Stimulated activated CD4-positive, alpha-beta T cell treated with anti-CD3 and anti-CD28 coated beads, Interleukin-2, amount 100 ng/mL, for 4 hours (primary cell): Measurements from ENCODE around the gene TGM2.

Experiments used
- DNase-seq: peaks from one replicate; pipeline ENCODE4 v3.0.0-alpha.2; 2020; ENCODE audit warnings: low read depth

Gene TGM2

DNA sequence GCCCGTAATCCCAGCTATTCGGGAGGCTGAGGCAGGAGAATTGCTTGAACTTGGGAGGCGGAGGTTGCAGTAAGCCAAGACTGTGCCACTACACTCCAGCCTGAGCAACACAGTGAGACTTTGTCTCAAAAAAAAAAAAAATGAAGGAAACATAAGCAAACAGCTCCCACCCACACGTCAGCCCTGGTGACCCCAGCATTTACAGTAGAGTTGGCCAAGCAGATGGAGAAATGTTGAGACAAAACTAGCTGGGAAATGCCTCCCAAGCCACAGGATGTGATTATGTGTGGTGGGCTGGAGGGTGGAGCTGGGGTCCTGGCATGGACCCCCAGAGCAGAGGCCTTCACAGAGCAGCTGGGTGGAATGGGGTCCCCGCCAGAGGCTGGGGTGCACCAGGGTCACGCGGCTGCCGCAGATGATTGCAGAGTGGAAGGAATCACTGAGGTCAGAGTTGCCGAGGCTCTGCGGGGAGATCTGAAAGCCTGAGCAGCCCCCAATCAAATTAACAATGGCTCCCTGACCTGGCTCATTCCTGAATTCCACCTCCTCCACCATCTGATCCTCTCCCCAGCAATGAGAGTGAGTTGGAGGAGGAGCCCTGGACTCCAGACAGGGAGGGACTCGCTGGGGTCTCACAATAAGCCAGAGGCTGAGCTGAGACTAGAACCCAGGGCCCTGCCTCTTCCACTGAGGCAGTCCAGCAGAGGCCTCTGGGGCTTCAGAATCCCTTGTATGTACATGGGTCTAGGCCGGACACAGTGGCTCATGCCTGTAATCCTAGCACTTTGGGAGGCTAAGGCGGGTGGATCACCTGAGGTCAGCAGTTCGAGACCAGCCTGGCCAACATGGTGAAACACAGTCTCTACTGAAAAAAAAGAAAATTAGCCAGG lies 34.7 kb upstream of the TGM2 start:
- no peak for DNase-seq

DNA sequence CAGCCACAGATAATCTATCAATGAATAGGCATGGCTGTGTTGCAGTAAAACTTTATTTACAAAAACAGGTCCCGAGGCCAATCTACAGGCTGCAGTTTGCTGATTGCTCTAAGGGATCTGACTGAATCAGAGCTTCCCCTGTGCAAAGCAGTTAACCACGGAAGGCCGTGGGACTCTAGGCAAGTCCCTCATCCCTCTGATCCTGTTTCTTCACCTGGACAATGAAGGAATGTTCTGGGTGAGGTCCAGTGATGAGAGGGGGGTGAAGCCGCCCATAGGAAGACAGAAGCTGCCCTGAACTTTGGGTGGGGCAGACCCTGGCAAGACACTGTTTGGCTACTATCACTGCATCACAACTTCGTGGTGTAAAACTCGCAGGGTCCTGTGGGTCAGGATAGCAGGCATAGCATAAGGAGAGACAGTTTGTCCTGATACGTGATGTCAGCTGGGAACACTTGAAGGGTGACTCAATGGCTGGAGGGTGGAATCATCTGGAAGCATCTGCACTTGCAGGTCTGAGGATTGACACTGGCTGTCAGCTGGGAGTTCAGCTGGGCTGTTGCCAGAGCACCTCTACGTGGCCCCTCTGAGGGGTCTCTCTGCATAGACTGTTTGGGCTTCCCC lies 33.3 kb upstream of the TGM2 start:
- DNase-seq = no peak

DNA sequence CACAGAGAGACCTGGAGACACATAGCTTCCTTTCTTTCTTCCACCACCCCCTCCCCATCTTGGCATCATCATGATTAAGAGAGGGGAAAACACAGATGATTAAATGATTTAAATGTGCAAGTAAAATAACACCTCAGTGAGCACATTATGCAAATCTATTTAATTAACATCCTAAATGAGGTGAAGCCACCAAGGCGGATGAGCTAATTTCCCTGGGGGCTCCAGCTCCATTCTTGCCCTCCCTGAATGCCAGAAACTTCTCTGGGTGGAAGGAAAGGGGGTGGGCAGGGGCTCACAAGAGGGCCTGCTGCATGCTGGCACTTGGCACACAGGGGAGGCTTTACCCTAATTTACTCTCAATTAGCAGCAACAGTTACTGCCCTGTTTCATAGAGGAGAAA lies 32.5 kb upstream of the TGM2 start:
- no peak for DNase-seq

DNA sequence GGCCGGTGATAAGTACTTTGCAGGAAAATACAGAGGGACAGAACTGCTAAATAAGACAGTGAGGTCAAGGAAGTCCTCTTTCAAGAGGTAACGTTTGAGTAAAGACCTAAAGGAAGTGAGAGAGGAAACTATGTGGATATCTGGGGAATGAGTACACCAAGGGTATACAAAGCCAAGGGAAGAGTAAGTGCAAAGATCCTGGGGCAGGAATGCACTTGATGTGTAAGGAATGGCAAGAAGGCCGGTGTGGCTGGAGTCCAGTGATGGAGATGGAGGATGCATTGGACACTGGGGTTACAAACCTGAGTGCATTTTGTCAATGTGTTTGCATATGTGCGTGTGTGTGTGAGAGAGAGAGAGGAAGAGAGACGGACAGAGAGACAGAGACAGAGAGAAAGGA lies 32.1 kb upstream of the TGM2 start:
- DNase-seq = no peak

DNA sequence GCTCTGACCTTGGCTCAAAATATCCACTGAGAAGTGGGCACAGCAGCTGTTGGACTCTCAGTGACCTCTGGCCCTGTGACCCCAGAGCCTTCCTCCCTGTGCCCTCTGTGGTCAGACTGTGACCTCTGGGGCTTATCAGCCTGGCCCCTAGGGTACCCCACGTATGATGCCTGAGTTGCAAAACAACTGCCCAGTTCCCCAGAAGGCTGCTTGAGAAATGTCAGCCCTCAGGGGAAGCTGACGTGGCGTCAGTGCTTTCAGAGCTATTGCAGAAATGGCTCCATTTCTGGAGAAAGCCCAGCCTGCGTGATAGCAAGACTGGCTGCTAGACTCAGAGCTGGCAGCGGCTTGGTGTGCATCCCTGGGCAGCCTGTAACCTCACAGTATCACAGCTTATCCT lies 31.5 kb upstream of the TGM2 start:
- DNase-seq = no peak

DNA sequence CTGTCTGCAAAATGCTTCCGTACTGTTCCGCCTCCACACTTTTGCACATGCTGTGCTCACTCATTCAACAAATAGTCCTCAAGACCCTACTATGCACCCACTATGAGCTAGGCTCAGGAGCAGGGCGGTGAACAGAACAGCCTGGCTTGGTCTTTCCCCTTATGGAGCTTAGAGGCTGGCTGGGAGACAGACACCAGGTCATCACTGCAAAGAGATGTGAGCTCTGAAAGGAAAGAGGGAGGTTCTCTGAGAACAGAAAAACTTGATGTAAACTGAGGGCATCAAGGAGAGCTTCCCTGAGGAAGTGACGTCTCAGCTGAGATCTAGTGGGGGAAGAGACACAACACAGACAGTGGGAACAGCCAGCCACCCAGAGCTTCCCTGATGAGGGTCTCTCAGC lies 31.0 kb upstream of the TGM2 start:
- DNase-seq = no peak

DNA sequence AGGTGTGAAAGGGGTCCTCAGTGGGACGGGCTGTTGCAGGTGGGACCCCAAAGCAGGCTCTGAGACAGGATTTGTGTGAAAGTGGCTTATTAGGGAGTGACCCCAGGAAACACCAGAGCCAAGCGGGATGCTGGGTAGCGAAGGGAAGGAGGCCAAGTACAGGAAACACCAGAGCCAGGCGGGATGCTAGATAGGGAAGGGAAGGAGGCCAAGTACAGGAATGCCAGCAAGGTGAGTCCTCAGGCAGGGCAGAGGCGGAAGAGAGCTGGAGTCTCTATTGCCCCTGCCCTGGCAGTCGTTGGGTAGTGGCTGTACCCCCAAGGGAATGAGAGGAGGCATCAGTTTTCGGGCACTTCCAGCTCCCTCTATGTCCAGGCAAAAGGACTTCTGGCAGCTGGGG lies 30.5 kb upstream of the TGM2 start:
- DNase-seq = no peak

DNA sequence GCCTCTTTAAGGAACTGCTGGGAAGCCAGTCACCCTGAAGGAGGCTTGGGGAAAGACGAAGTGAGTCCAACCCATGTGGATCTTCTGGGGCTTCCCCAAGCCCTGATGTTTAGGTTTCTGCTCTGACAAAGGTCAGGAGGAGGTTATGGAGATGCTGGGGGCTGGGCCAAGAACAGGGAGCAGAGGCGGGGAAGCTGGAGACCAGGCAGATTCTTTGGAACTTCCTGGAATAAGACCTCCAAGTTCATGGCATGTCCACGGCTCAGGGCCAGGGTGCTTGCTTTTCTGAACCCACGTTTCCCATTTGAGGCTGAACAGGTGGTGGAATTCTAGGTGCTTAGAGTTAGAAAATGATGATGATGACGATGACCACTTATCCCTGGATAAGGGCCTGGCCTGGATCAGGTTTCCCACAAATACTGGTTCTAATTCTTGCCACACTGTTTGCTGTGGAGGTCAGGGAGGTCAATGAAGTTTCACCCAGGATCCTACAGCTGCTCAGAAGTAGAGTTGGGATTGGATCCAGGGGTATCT lies 30.0 kb upstream of the TGM2 start:
- DNase-seq = no peak

DNA sequence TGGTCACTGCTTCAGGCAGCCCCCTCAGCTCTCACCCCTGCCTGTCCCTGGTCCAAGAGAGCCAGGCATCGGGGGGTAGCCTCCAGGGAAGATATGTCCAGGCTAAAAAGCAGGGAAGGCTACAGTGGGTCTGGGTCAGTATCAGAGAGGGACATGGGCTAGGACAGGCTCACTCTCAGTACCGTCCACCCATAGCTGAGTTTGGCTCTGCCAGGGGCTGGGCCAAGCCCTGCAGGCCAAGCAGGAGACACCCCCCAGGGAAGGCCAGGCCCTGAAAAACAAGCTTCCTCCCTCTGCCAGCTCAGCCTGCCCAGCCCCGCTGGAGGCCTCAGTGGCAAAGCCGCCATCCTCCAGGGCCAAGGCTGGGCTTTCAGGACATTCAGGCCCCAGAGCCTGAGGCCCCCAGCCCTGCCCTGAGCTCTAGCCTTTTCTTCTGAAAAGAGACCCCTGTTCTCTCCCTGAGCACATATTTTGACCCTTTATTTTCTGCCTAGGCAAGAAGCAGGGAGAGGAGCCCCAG lies 28.6 kb upstream of the TGM2 start:
- no peak for DNase-seq

DNA sequence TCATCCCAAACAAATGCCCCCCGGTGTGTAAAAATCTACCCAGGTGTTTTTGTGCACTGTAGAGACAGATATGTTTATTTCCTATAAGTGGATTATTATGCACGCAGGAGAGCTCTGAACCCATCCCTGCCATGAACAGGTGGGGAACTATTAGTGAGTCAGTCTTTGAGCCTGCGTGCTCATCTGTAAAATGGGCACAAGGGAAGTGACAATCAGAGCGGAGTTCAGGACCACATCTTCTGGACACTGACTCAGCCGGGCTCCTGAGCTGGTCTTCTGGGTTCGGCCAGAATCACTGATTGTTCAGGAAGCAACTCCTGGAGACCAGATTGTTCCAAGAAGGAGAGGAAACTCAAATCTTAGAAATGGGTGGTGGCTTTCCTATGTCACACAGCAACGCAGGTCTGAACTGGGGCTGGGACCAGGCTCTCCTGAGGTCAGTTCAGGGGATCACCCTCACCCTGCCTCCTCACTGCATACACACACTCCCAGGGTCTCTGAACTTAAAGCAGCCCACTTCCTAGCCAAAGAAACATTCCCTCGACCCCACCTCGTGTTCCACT lies 27.3 kb upstream of the TGM2 start:
- no peak for DNase-seq

DNA sequence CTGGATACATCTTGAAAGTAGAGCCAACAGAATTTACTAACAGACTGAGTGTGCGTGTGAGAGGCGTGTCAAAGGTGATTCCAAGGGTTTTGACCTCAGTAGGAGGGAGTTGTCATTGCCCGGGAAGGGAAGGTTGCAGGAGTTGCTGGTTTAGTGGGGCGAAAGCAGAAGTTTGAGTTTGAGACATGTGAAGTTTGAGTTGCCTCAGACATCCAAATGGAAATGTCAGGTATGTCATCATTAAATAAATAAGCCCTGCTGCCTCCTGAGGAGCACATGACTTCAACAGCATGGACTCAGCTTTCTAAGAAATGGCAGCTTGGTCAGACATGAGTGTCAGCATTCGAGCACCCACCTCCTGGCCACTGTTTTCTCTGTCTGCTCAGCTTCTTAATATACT lies 26.6 kb upstream of the TGM2 start:
- DNase-seq = no peak

DNA sequence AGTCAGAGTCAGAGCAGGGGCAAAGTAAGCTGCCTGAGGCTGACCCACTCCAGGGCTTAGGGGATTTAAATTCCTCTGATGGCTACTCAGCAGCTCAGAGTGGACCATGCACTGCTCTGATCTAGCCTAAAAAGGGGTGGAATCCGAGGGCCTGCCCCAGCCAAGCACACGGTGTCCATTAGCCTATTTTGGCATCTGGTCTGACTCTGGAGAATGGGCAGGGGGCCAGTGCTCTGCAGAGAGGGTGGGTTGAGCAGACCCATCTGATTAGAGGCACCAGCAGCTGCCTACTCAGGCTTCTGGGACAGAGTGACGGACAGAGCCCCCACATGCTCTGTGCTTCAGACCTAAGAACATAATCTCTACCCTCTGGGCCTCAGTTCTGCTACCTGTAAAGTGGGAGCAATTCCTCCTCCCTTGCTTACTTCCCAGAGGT lies 25.9 kb upstream of the TGM2 start:
- DNase-seq = no peak

DNA sequence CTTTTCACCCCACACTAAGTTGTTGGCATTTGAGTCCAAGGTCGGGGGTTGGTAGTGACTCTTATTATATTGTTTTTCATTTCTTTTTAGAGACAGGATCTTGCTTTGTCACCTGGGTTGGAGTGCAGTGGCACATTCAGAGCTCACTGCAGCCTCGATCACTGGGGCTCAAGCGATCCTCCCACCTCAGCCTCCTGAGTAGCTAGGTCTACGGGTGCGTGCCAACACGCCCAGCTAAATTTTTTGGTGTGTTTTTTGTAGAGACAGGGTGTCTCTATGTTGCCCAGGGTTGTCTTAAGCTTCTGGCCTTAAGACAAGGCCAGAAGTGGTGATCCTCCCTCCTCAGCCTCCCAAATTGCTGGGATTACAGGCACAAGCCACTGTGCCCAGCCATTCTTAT lies 25.1 kb upstream of the TGM2 start:
- DNase-seq = no peak

DNA sequence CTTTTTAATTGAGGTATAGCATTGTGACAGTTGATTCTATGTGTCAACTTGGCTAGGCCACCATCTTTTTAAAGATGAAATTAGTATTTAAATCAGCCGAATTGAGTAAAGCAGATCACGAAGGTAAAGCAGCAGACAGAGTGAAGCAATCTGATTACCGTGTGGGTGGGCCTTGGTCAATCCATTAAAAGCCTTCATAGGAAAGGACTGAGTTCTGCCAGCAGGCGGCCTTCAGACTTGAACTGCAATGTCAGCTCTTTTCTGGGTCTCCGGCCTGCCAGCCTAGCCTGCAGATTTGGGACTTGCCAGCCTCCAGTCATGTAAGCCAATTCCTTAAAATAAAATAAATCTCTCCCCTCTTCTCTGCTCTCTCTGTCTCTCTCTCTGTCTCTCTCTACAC lies 22.4 kb upstream of the TGM2 start:
- no peak for DNase-seq

DNA sequence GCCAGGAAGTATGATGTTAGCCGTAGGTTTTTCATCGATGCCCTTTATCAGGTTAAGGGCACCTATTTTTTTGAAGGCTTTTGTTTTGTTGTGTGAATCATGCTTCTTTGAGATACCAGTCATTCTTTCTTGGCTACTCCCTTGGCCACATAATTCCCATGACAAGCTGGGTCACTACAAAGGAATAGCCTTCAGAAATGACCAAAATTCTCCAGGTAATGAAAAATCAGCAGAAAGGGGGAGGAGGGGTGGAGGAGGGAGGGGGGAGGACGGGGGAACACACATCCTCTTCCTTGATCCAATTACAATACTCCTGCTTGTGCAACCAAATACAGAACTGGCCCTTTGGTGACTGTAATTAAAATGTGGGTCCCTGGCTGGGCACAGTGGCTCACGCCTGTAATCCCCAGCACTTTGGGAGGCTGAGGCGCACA lies 21.7 kb upstream of the TGM2 start:
- DNase-seq = no peak

DNA sequence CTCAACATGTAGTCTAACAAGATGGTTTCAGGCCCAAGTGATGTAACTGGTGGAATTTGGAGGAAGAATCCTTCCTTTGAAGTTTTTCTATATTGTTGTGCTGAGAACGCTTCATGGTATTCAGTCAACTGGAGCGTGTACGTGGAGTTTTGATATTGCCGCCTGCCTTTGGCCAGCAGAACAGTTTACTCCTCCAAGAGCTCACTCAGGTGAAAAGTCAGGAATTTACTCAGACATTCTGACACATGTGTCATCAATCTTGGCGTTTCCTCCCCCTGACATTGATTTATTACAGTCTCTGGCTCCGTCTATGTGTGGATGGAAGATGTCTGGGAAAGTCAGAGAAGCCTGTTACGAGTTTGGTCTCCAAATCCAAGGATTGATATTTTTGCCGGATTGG lies 19.0 kb upstream of the TGM2 start:
- no peak for DNase-seq

DNA sequence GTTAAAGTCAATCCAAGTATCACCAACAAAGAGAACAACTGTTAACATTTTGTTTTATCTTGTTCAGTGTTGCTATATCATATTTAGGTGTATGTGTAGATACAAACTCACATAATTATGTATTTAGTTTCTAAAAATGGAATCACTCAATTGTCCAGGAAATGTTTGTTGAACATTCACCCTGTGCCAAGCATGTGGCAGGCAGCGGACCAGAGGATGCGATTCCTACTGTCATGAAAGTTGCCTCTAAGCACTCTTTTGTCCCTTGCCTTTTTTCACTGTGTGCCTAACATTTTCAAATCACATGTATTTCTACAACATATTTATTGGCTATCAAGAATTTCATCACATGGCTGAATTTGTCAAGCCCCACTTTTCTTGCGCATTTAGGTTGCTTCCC lies 16.9 kb upstream of the TGM2 start:
- no peak for DNase-seq

DNA sequence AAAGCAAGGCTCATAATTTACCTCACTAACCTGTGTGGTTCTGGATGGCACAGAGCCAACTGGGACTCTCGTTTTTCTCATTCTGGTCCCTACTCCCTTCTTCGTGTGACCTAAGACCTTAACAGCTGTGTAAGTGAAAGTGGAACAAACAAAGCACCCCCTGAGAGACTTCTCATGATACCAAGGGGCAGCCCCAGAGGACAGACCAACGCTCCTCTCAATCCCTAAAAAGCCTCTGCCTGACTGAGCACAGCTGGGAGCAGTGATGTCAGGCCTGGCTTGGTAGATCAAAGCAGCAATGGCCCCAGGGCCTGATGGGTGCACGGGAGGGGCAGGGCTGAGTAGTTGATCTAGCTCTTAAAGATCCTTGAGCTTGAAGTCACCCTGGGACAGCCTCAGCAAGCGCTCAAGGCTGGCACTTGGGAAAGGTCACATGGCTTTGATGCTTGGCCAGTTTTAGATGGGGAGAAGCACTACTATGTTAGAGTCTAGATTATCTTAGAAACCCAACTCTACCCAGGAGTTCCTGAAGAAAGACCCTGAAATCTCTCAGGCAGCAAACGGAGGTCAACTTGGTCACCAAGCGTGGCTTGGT lies 16.2 kb upstream of the TGM2 start:
- no peak for DNase-seq

DNA sequence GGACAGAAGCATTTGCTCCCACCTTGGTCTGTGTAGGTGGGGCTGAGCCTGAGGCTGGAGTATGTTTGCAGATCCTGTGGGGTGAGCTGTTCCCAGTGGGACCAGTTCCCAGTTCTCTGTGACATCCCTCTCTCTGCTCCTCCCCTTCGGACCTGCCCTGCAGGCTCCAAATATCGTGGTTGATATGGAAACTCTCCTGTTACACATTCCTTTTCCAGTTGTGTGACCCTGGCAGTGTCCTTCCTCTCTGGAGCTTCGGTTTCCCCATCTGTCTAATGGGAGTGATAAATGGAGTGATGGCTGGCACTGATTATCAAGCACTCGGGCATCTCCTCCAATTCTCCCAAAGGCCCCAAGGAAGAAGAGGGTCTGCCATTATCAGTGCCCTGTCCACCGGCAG lies 15.7 kb upstream of the TGM2 start:
- DNase-seq = no peak

DNA sequence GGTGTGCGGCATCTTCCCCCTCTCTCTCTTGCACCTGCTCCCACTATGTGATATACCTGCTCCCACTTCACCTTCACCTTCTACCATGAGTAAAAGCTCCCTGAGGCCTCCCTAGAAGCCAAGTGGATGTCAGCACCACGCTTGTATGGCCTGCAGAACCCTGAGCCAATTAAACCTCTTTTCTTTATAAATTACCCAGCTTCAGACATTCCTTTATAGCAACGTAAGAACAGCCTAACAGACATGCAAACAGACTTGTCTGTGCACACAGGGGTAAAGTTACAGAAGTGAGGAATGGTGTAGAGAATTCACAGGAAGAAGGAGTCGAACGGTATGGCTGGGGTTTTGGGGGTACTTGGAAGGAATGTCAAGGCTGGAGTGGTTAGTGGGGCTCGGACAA lies 14.8 kb upstream of the TGM2 start:
- DNase-seq = no peak

DNA sequence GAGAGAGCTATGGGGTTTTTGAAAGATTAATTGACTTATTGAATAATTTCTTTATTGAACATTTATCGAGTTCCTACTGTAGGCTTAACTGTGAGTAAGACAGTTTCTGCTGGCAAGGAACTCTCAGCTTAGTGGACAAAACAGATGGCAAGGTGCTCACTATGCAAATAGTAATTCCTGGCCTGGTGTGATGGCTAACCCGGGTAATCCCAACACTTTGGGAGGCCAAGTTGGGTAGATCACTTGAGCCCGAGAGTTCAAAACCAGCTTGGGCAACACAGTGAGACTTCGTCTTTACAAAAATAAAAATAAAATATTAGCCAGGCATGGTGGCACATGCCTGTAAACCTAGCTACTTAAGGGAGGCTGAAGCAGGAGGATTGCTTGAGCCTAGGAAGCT lies 13.5 kb upstream of the TGM2 start:
- DNase-seq = no peak

DNA sequence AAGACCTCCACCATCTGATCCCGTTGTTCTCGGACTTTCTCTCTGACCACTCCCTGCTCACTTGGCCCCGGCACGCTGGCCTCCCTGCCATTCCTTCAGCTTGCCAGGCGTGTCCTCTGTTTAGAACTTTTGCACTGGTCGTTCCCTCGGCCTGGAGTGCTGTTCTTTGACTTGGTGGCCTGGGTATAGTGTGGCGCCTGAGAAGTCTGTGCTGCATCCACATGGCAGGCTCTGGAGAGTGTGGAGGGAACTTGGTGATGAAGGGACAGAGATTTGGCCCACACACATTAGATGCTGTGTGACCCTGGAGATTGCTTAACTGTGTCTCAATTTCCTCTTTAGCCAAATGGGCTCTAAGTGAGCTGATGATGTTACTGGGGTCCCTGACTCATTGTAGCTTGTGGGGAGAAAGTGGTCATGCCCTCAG lies 13.0 kb upstream of the TGM2 start:
- no peak for DNase-seq

DNA sequence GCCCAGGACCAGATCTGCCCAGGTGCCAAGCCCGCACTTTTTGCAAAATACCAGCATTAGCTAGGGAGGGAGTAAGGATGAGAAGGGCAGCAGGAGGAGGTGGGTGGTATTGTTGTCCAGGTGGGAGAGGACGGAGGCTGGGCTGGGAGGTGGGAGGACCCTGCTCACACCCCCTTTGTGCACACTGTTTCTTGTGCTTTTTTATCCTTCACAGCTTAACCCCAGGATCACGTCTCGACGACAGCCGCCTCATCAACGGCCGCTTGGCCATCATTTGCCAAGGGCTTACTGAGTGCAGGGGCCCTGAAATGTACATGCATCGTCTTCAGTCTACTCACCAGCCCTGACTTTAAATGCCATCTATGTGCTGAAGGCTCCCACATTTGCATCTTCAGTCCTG lies 12.1 kb upstream of the TGM2 start:
- DNase-seq = no peak
